ENCODE data around the gene HPS4. TPM values are rescaled to one million over a fixed set of nuclear protein-coding genes. Genes with fewer than 3 reads are reported as not detected.
"Not testable (repeated sequence)": the region's sequence is repeated elsewhere in the genome, so short reads cannot be mapped to it uniquely, and the experiment has no call there.

HPS4 gene
- total RNA-seq = 11.9 TPM
- long read RNA-seq, partial matches to known transcripts = 10 of 22 reads
- long read RNA-seq, other reads (novel, unspliced or antisense) = 9 of 22 reads

DNA sequence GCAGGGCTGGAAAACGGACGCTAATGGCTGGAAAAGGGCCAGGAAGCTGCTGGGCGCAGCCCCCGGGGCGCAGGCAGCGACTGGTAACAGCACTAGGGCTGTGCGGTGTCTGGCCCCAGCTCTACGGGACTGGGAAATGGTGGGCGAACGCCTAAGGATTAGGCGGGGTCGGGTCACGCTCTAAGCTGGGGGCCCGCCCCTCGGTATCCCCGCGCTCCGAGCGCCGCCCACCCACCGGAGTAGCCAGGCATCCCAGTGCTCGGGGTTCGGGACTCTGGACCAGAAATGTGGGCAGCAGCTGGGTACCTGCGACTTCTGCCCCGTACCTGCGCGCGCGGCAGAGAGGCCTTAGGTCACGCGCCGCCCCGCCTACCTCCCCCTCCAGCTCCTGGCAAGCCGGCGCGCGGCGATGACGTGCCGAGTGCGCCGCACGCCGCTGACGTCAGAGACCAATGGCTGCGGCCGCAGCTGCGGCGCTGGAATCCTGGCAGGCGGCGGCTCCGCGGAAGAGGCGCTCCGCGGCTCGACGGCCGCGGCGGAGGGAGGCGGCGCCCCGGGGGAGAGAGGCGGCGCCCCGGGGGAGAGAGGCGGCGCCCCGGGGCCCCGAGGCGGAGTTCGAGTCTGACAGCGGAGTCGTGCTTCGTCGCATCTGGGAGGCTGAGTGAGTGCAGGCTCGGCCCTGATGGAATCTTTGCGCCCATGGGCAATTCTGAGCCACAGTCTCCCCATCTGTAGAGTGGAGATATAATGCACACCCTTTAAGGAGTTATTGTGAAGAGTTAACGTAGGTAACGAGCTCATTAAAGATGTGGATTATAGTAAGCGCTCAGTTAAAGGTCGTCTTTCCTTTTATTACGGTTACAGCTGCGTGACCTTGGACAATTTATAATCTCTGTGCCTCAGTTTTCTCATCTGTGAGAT lies at the start of gene HPS4, which contains the start of gene SRRD:
Gene HPS4, minus strand, starts transcription at position 345 of the 921 bp plus-strand sequence. CDS start 2,021 bp downstream, outside the sequence.
Gene SRRD, plus strand, starts transcription at position 439 of the 921 bp plus-strand sequence. Its CDS starts 14 bp downstream, at position 453.
- peak; percentile 94 for DNase-seq (ENCODE audit: low spot score)
- intact Hi-C loops (cut with DNase I) = loop anchor here (2.0 kb wide), 1 partner anchor 29 kb away; the partner anchor contains the start of gene TFIP11

GRCh38 chr22:26529345-26529744 lies 45.8 kb upstream of the HPS4 start:
- intact Hi-C loops (cut with DNase I) = no loop called here
- no peak for DNase-seq (ENCODE audit: low spot score)

DNA sequence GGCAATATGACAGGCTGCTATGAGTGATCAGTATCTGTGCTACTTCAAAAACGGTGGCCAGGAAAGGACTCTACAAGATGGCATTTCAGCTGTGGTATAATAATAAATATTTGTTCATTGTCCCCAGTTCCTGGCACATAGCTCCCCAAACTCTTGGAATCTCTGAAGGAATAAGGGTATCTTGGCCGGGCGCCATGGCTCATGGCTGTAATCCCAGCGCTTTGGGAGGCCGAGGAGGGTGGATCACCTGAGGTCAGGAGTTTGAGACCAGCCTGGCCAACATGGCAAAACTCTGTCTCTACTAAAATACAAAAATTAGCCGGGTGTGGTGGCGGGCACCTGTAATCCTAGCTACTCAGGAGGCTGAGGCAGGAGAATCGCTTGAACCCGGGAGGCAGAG lies 44.9 kb upstream of the HPS4 start:
- intact Hi-C loops (cut with DNase I); DNase-seq (ENCODE audit: low spot score): not testable (repeated sequence)

DNA sequence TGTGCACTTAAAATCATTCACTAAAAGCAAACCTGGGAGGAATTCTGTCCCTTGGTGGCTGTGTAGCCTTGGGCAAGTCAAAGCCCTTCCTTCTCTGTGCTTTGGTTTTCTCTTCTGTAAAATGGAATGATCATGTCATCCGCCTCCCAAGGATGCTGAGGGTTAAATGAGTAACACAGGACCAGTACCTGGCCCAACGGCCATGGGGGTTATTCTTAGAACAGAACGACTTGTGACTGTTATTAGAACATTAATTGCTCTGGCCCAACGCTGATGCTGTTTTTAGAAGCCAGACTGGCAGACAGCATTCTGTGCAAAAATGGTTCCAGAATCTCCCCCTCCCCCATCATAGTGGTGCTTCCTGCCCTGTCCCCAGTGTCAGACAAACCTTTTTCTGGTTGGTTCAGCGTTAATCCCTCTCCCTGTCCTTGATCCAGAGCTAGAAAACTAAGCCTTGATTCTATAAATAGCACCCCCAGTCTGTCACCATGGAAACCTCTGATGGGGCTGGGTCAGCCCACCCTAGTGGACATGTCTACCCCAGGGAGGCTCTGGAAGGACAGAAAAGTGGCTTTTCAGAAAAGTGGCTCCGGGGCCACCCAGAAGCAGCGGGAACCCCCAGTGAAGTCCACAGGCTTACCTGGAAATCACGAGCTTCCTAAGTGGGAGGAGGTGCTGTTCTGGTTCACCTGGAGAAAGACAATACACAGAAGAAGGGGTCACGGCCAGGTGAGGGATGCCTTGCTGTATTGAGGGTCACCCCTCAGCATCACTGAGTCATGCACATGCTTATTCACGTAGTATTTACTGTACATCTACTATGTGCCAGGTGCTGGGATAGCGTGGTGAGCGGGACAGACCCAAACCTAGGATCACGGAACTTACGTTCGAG lies 44.2 kb upstream of the HPS4 start:
- intact Hi-C loops (cut with DNase I) = no loop called here

GRCh38 chr22:26527167-26527566 lies 43.6 kb upstream of the HPS4 start:
- intact Hi-C loops (cut with DNase I) = no loop called here
- no peak for DNase-seq (ENCODE audit: low spot score)

More for the DNA sequence above, 44.2 kb upstream of the HPS4 start:
- no peak for DNase-seq (ENCODE audit: low spot score)

- intact Hi-C loops (cut with DNase I) = no loop called here
- no peak for DNase-seq (ENCODE audit: low spot score)
These were observed 42.5 kb upstream of the HPS4 start for GRCh38 chr22:26525946-26526564.

DNA sequence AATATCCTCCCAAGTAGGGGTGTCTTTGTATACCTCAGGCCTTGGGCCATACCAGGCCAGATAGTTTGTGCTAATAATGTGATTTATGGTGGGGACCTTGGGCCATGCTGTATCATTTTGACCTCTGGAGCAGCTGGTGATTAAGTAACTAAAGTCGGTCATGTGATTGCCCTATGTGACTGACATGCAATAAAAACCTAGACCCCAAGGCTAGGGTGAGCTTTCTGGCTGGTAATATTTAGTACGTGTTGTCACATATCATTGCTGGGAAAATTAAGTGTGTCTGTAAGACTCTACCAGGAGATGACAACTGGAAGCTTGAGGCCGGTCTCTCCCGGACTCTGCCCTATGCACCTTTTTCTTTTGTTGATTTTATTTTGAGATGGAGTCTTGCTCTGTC lies 41.3 kb upstream of the HPS4 start:
- intact Hi-C loops (cut with DNase I) = no loop called here
- no peak for DNase-seq (ENCODE audit: low spot score)

DNA sequence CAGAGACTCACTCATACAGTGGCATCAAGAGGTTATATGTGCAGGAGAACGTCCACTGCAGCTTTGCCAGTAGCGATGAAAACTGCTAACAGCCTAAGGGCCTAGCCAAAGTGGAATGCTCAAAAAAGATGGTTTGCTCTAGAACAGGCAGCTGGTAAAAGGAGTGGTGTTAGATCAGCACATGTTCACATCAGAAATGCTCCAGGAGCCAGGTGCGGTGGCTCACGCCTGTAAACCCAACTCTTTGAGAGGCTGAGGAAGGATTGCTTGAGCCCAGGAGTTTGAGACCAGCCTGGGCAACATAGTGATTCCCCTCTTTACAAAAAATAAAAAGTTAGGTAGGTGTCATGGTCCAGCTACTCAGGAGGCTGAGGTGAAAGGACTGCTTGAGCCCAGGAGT lies 39.0 kb upstream of the HPS4 start:
- no peak for DNase-seq (ENCODE audit: low spot score)
- intact Hi-C loops (cut with DNase I) = no loop called here

DNA sequence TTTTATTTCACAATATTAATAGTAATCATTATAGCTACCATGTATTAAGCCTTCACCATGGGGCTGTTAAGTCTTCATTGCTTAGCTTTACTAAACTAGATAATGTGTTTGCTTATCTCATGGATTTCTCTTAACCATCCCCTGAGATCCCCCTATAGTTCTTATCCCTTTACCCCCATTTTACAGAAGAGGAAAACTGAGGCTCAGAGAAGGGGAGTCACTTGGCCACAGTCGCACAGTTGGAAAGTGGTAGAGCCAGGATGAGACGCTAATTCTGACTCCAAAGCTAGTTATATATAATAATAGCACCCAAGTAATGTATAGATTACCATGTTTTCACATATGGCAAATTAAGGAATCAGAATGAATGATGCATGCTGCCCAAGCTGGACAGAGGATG lies 38.4 kb upstream of the HPS4 start:
- no peak for DNase-seq (ENCODE audit: low spot score)
- intact Hi-C loops (cut with DNase I) = no loop called here

DNA sequence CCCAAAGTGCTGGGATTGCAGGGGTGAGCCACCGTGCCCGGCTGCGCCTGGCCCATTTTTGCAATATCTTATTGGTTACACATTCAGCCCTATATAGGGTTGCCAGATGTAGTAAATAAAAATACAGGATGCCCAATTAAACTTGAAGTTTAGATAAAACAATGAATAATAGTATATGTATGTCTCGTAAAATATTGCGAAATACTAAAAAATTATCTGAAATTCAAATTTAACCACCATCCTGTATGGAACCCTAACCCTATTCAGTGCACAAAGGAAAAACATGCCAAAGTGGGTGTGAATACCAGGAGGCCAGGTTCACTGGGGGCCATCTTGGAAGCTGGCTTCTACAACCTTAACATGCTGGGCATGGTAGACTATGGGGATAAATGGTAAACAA lies 33.8 kb upstream of the HPS4 start:
- DNase-seq (ENCODE audit: low spot score) = no peak
- intact Hi-C loops (cut with DNase I) = no loop called here

DNA sequence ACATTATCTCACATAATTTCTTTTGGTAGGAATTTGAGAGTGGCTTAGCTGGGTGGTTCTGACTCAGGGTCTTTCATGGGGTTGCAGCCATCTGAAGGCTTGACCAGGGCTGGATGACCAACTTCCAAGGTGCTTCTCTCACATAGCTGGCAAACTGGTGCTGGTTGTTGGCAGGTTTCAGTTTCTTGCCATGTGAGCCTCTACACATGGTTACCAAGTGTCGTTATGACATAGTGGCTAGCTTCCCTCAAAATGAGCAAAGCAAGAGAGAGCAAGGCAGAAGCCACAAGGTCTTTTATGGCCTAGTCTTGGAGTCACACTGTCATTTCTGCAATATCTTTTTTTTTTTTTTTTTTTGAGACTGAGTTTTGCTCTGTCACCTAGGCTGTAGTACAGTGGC lies 32.9 kb upstream of the HPS4 start:
- intact Hi-C loops (cut with DNase I) = no loop called here
- no peak for DNase-seq (ENCODE audit: low spot score)

DNA sequence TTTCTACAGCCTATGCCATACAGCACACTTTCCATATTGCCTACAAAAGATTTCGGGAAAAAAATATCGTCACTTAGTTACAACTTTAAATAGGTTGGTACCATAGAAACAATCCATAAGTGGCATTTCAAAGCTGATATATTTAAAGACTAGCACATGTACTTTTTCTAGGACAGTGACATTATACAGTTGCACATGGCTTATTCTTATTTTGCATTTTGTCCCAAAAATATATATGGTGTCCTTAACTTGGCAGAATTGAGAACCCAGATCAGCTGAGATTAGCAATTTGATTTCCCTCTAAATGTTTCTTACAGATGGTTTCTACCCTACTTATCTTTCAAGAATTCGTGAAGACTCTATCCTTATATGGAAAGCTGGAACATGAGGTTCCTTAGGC lies 32.3 kb upstream of the HPS4 start:
- no peak for DNase-seq (ENCODE audit: low spot score)
- intact Hi-C loops (cut with DNase I) = no loop called here

DNA sequence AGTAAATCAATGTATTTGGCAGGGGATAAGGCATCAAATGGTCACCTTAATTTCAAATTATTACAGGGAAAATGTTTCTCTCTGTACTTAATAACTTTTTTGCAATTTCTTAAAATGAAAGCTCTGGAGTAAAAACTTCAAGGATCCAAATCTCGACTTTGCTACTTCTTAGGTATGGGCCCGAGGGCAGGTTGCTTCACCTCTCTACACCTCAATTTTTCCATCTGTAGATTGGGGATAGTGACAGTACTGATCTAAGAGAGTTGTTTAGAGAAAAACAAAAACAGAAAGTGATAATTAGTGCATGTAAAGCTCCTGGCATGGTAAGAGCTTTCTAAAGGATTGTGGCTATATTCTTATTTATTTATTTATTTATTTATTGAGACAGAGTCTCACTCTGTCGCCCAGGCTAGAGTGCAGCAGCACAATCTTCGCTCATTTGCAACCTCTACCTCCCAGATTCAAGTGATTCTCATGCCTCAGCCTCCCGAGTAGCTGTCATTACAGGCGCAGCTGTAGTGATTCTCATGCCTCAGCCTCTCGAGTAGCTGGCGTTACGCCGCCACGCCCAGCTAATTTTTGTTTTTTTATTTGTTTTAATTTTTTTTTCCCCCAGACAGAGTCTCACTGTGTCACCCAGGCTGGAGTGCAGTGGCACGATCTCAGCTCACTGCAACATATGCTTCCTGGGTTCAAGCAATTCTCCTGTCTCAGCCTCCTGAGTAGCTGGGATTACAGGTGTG lies 31.0 kb upstream of the HPS4 start:
- no peak for DNase-seq (ENCODE audit: low spot score)
- intact Hi-C loops (cut with DNase I) = no loop called here

GRCh38 chr22:26513838-26514237 lies 30.3 kb upstream of the HPS4 start:
- intact Hi-C loops (cut with DNase I) = loop anchor here (2.0 kb wide), 1 partner anchor 31 kb away; the partner anchor contains the start of genes HPS4 and SRRD
- DNase-seq (ENCODE audit: low spot score) = no peak

DNA sequence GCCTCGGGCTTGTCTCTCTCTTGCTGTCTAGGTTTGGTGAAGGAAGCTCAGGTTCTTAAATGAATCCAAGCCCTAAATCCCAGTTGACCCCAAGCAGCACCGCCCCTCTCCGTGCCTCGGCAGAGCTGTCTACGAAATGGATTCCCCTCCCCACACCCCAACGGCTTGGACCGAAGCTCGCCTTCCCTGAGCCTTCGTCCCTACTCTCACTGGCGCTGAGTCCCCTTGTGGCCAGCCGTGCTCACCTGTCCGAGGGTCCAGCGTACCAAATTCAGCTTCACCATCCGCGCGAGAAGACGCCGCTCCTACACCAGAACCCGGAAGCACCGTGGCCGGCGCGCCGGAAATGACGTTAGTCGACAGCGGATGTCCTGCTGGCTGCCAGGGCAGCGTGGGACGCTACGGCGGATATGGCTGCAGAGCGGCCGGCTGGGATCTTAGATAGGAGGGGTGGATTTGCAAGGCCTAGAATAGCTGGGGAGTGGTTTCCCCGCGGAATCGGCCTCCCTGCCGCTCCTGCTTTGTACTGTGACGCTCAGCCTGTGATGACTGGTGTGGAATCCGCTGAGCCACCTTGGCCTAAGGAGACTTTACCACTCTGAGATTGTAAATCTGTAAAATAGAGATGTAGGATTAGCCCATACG lies 28.7 kb upstream of the HPS4 start, which contains the start of gene TFIP11:
Gene TFIP11, minus strand, starts transcription at position 325 of the 645 bp plus-strand sequence. CDS start 2,201 bp downstream, outside the sequence.
- DNase-seq (ENCODE audit: low spot score) = peak; percentile 98
- intact Hi-C loops (cut with DNase I) = loop anchor here (2.0 kb wide), 1 partner anchor 29 kb away; the partner anchor contains the start of genes HPS4 and SRRD

DNA sequence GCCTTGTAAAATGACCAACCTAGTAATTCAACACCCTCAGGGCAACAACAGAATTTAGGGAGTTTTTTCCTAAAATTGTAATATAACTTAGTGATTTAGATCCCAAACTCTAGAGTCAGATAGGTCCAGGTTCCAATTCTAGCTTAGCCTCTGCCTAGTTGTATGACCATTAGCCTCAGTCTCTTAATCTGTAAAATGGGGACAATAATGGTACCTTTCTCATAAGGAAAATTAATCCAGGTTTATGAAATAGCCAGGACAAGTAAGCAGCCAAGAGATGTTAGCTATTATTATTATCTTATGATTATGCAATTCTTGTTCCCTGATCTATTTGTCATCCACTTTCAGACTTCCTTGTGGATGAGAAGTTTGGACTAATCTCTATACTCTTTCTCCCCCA lies 24.6 kb upstream of the HPS4 start:
- intact Hi-C loops (cut with DNase I) = no loop called here
- no peak for DNase-seq (ENCODE audit: low spot score)

- intact Hi-C loops (cut with DNase I) = loop anchor here (2.0 kb wide), 1 partner anchor 87 kb away; the partner anchor contains the start of gene TPST2
- DNase-seq (ENCODE audit: low spot score) = no peak
These were observed 20.2 kb upstream of the HPS4 start for GRCh38 chr22:26503758-26504157.

Data from cardiac septum (tissue), 1 donor.